NCI-H226 (cell line): ENCODE results near the gene AKR1A1.
A peak's percentile ranks its signal among the peaks of the same experiment; 100 is the strongest.
"Not testable (repeated sequence)": the region's sequence is repeated elsewhere in the genome, so short reads cannot be mapped to it uniquely, and the experiment has no call there.

ENCODE experiments used
- DNase-seq: peaks from one replicate; pipeline ENCODE4 v3.0.0-alpha.2; 2015

AKR1A1 gene

DNA sequence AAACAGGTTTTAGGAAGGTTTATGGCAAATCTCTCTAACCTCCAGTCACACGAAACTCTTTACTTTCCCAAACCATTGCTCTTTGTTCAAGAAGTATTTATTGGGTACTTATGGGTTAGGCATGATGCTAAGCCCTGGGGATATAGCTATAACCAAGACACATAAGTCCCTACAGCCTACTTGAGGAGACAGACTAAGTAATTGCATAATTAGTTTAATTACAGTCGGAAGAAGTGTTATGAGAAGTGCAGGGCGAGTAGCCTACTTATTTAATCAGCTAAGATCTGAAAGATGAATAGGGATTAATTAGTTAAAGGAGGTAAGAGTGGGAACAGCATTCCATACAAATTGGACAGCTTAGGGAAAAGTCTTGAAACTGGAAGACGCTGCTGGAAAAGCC, 20.0 kb downstream of the AKR1A1 start:
- DNase-seq: no peak

DNA sequence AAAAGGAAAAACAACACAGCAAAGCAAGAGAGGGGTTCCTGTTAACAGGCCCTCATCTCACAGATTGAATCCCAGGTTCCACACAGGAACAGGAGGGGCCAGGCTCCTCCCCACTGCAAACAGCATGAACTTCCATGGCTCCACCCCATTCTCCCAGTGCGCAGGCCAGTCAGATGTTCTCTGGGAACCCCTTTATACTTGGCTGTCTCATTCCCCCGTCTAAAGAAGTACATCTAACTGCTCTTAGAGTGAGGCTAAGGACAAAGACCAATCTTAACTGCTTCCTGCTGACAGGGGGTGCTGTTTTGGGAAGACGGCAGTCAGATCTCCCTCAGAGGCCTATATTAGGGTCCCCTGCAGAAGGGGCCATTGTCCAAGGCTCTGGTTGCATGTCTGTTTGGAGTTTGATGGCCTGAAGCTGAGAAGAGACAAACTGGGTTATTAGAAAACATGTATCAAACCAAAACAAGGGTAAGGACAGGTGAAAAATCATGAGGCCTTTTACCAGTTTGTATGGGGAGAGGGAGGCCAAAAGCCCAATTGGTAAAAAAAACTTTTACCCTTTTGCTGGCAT, 22.7 kb downstream of the AKR1A1 start:
- DNase-seq: no peak

- no peak for DNase-seq
These were observed 23.5 kb downstream of the AKR1A1 start for GRCh38 chr1:45574105-45574626.

GRCh38 chr1:45583264-45583665, 32.6 kb downstream of the AKR1A1 start:
- DNase-seq: peak; percentile 92

- DNase-seq: peak; percentile 79
These were observed 33.2 kb downstream of the AKR1A1 start, which contains the start of gene NASP for GRCh38 chr1:45583666-45584350. TSS of gene NASP (plus strand) at chr1:45584041. CDS start at chr1:45584147, 106 bp downstream.

DNA sequence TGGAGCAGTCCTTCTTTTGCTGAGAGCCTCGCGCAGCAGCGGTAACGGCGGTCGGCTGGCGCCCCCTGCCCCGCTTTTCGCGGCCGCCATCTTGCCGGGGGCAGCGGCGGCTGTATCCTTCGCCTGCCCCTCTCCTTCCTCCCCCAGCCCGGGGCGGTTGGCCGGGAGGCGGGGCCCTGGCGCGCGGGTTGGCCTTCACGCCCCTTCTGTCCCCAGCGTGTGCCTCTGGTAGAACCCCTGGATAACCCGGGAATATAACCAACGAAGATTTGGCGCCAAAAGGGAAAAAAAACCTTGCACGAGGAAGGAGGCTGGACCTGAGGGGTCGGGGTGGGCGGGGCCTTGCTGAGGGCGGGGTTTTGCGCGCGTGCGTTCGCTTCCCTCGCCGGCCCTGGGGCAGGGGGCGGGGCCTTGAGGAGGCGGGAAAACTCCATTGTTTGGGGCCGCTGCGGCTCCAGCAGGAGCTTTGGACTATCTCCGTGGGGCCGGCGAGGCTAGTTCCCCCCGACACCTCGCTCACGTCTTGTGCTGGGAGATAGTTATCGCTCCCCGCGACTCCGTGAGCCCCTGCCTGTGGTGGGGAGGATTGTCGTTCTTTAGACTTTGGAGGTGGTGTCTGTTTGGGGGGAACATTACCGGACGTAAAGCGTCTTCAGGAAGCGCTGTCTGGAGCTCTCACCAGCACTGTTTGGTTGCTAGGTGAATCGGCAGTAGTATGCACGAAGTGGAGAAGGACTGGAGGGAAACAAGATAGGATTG, 33.9 kb downstream of the AKR1A1 start:
- peak; percentile 81 for DNase-seq

DNA sequence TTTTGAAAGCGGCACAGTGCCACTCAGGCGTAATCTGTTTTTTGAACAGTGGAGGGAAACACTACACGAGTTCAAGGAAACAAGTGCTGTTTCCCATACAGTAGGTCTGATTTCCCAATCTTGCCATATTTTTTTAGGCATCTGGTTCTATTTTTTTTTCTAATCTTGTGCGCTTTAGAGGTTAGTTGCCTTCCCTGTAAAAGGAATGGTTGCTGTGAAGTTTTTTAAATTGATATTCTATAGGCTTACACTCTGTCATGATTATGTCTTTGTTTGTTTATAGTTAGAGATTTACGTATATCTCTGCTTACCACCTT, 34.4 kb downstream of the AKR1A1 start:
- DNase-seq: no peak

DNA sequence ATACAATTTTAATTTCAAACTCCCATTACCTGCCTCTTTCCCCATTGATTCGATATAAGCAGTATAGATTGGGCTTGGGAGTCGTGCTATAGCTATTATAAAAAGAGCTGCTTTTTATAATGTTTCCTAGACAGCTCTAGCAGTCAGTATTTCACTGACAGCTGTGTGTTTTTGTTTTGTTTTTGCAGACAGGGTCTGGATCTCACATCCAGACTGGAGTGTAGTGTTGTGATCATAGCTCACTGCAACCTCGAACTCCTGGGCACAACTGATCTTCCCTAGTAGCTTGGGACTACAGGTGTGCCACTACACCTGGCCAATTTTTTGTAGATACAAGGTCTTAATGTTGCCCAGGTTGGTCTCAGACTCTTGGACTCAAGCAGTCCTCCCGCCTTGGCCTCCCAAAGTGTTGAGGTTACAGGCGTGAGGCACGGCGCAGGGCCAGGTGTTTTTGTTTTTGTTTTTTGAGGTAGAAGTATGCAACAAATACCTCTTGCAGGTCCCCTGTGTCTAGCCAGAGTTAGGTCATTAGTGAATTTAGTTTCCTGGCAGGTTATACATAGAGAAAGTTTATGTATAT, 35.0 kb downstream of the AKR1A1 start:
- DNase-seq: no peak

DNA sequence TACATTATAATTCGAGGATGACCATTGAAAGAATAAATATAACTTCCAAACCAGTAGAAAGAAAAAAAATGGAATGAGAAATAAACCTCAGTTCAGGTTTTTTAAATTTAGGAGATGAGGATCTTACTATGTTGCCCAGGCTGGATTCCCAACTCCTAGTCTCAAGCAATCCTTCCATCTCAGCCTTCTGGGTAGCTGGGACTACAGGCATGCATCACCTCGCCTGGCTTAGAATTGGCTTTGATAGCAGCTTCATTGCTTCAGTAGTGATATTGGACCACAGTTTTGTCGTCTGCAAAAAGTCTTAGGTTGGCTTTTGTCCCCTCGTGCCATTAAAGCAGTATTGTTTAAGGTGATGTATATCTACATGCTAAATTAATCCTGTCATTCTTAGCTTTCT, 36.1 kb downstream of the AKR1A1 start:
- DNase-seq: no peak

- DNase-seq: peak; percentile 20
These were observed 39.2 kb downstream of the AKR1A1 start for GRCh38 chr1:45589861-45590260.

GRCh38 chr1:45594412-45594811, 43.8 kb downstream of the AKR1A1 start:
- no peak for DNase-seq

GRCh38 chr1:45596765-45597164, 46.1 kb downstream of the AKR1A1 start:
- not testable (repeated sequence) for DNase-seq

GRCh38 chr1:45604239-45604638, 53.6 kb downstream of the AKR1A1 start:
- no peak for DNase-seq

DNA sequence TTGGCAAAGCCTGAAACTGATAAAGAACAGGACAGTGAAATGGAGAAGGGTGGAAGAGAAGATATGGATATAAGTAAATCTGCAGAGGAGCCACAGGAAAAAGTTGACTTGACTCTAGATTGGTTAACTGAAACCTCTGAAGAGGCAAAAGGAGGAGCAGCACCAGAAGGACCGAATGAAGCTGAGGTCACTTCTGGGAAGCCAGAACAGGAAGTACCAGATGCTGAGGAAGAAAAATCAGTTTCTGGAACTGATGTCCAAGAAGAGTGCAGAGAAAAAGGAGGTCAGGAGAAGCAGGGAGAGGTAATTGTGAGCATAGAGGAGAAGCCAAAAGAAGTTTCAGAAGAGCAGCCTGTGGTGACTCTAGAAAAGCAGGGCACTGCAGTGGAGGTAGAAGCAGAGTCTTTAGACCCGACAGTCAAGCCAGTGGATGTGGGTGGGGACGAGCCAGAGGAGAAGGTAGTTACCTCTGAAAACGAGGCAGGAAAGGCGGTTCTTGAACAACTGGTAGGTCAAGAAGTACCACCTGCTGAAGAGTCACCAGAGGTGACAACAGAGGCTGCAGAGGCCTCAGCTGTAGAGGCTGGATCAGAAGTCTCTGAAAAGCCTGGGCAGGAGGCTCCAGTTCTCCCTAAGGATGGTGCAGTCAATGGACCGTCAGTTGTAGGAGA, 56.9 kb downstream of the AKR1A1 start:
- DNase-seq: no peak

- no peak for DNase-seq
These were observed 57.8 kb downstream of the AKR1A1 start for GRCh38 chr1:45608175-45609156.

GRCh38 chr1:45610589-45611226, 60.1 kb downstream of the AKR1A1 start:
- DNase-seq: no peak

- DNase-seq: no peak
These were observed 62.4 kb downstream of the AKR1A1 start for GRCh38 chr1:45612941-45613579.

GRCh38 chr1:45615885-45616284, 65.3 kb downstream of the AKR1A1 start:
- DNase-seq: no peak

DNA sequence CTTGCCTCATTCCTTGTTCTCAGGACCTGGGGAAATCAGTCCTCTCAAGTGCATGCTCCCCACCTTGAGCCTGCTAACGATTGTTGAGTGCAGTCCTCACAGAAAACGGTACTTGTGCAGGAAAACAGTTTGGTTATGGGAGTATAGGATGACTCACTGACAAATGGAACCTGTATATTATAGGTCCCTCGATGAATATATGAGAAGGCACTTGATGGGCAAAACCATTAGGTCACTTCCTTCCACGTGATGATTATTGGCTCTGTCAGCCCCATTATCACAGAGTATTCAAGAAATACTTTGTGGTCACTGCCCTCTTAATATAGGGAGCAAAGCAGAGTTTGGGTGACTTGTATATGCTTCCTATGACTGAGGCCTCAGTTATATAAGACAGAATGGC, 67.0 kb downstream of the AKR1A1 start:
- peak; percentile 47 for DNase-seq

- DNase-seq: no peak
These were observed 68.7 kb downstream of the AKR1A1 start for GRCh38 chr1:45619149-45619921.
